GM12878 (cell line): Measurements from ENCODE around the gene C9orf40.

Source experiments
- EP300 ChIP-seq, 2 experiments: fragments of 150-350 bp in 1 of 2; IDR thresholded peaks; 2 replicates each; pipeline ENCODE4 v1.6.1; 2011 to 2012; ENCODE audit warnings: low read depth in 2 of 2, low read length in 2 of 2, borderline replicate concordance in 1 of 2, improper control_type of control experiment in 1 of 2, inconsistent platforms in 1 of 2; ENCODE audit not compliant: control insufficient read depth in 1 of 2
- EZH2 ChIP-seq: IDR thresholded peaks from 2 replicates; pipeline ENCODE4 v1.6.1; 2012; ENCODE audit warnings: low read depth, mild to moderate bottlenecking, control low read depth, inconsistent platforms, low read length, borderline replicate concordance; ENCODE audit not compliant: control insufficient read depth
- NFYA ChIP-seq: IDR thresholded peaks from 2 replicates; pipeline ENCODE4 v1.6.1; 2011; ENCODE audit warnings: low read depth, mild to moderate bottlenecking, low read length, improper control_type of control experiment, borderline replicate concordance
- SKIL ChIP-seq: fragments of 450-650 bp; IDR thresholded peaks from 2 replicates; pipeline ENCODE4 v1.6.1; 2017; ENCODE audit warnings: mild to moderate bottlenecking, low read depth, inconsistent platforms; ENCODE audit not compliant: poor library complexity, severe bottlenecking
- TBL1XR1 ChIP-seq: IDR thresholded peaks from 2 replicates; pipeline ENCODE4 v1.6.1; 2012; ENCODE audit warnings: low read depth, low read length, improper control_type of control experiment
- TCF12 ChIP-seq: IDR thresholded peaks from 2 replicates; pipeline ENCODE4 v1.6.1; 2011; ENCODE audit warnings: low read depth, mild to moderate bottlenecking, low read length
- YY1 ChIP-seq: IDR thresholded peaks from 2 replicates; pipeline ENCODE4 v1.6.1; 2011; ENCODE audit warnings: low read depth, mild to moderate bottlenecking, low read length
- TF ChIP-seq, protein P1 (sequence below), 3 experiments: IDR thresholded peaks in 2 of 3; conservative IDR thresholded peaks in 1 of 3; 2 replicates each; pipeline ENCODE4 v1.5.1; 2011; ENCODE audit warnings: low read depth in 3 of 3, low read length in 3 of 3, mild to moderate bottlenecking in 3 of 3, control low read depth in 2 of 3, moderate library complexity in 2 of 3, inconsistent platforms in 1 of 3, mixed read lengths in 1 of 3; ENCODE audit not compliant: control insufficient read depth in 2 of 3, insufficient read depth in 1 of 3; ENCODE audit errors: extremely low read depth in 1 of 3

- no peak for TF ChIP-seq YY1
- no peak for TF ChIP-seq NFYA
- TF ChIP-seq EZH2 = no peak
- TF ChIP-seq, protein P1, sequence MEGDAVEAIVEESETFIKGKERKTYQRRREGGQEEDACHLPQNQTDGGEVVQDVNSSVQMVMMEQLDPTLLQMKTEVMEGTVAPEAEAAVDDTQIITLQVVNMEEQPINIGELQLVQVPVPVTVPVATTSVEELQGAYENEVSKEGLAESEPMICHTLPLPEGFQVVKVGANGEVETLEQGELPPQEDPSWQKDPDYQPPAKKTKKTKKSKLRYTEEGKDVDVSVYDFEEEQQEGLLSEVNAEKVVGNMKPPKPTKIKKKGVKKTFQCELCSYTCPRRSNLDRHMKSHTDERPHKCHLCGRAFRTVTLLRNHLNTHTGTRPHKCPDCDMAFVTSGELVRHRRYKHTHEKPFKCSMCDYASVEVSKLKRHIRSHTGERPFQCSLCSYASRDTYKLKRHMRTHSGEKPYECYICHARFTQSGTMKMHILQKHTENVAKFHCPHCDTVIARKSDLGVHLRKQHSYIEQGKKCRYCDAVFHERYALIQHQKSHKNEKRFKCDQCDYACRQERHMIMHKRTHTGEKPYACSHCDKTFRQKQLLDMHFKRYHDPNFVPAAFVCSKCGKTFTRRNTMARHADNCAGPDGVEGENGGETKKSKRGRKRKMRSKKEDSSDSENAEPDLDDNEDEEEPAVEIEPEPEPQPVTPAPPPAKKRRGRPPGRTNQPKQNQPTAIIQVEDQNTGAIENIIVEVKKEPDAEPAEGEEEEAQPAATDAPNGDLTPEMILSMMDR (IDR thresholded peaks at IDR 0.05 in 2 of 3, conservative IDR thresholded peaks at IDR 0.05 in 1 of 3; ENCODE audit: control insufficient read depth in 2 of 3, extremely low read depth in 1 of 3, insufficient read depth in 1 of 3, low read depth in 3 of 3, low read length in 3 of 3) = peak in 2 of 3 experiments; percentile 6 to 34; a peak in 1 of 6 replicates
- TF ChIP-seq EP300 (IDR thresholded peaks at IDR 0.05; ENCODE audit: borderline replicate concordance in 1 of 2, control insufficient read depth in 1 of 2, low read depth in 2 of 2, low read length in 2 of 2) = no peak
- no peak for TF ChIP-seq TBL1XR1
- no peak for TF ChIP-seq TCF12
- TF ChIP-seq SKIL = no peak
These were observed 12.1 kb downstream of the C9orf40 start for GRCh38 chr9:74940600-74940999.
